ENCODE results near the gene JAK2. TPM values are rescaled to one million over a fixed set of nuclear protein-coding genes. Genes with fewer than 3 reads are reported as not detected.
"Not testable (repeated sequence)": the region's sequence is repeated elsewhere in the genome, so short reads cannot be mapped to it uniquely, and the experiment has no call there.

Gene JAK2
- total and polyA plus RNA-seq, 10 of the 15 experiments (the other 5 are each of a cell fraction or from before 2014, with no cell fraction given): 4.1 to 22.9 (median 13.7) TPM

DNA sequence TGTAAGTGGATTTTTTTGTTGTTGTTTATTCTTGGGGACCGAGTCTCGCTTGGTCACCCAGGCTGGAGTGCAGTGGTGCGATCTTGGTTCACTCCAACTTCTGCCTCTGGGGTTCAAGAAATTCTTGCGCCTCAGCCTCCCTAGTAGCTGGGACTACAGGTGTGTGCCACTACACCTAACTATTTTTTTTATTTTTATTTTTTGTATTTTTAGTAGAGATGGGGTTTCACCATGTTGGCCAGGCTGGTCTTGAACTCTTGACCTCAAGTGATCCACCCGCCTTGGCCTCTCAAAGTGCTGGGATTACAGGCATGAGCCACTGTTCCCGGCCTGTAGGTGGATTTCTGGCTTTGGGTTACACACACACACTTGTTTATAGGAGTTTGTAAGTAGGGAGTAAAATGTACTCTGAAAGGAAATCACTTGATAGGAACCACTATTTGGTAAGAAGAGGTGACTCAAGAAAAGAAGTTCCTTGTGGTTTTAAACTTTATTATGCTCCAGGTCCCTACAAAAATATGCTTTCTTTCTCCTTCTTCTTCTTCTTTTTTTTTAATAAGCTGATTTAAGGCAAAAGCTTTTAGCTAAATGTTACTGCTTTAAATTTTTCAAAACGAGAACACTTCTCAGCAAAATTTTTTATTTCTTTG, 42.9 kb upstream of the JAK2 start:
- FAIRE-seq; intact Hi-C loops (cut with micrococcal nuclease; ENCODE audit: unreplicated experiment); H3K27me3 ChIP-seq (replicated peaks in 1 of 2; ENCODE audit: control insufficient read depth in 2 of 2, insufficient read depth in 2 of 2, low read length in 1 of 2); H2AFZ ChIP-seq (ENCODE audit: control insufficient read depth, low read depth, low read length); H3K36me3 ChIP-seq (ENCODE audit: control insufficient read depth in 2 of 2, insufficient read depth in 2 of 2, low read length in 1 of 2); in situ Hi-C loops (cut with MboI); BruUV-seq (replicated peaks); H3K79me2 ChIP-seq (ENCODE audit: control insufficient read depth, insufficient read depth, low read length); H3K9ac ChIP-seq (ENCODE audit: control insufficient read depth, insufficient read depth, low read length); H3K4me3 ChIP-seq; H4K20me1 ChIP-seq (ENCODE audit: control insufficient read depth, insufficient read depth); DNase-seq (ENCODE audit: low read depth, low spot score); H3K27ac ChIP-seq (ENCODE audit: control insufficient read depth, insufficient read depth); ATAC-seq; H3K9me3 ChIP-seq (replicated peaks; ENCODE audit: control insufficient read depth, insufficient read depth, low read length); H3K4me2 ChIP-seq (ENCODE audit: control insufficient read depth, insufficient read depth): not testable (repeated sequence)
- peaks cover 48% of the 10 kb centered on the region for H3K4me1 ChIP-seq (ENCODE audit: control insufficient read depth, insufficient read depth, low read length)
- ChIA-PET POLR2A (interaction anchor here (1.0 to 1.4 kb wide), 4 partner anchors 23 to 148 kb away, joined by 3 to 8 read pairs (median 4); partner anchors contain the start of gene JAK2), SMC1A (ENCODE audit: uncharacterized antibody, unreplicated experiment) (interaction anchor here (0.6 to 5.9 kb wide), 11 partner anchors 15 to 59 kb away, joined by 3 to 36 read pairs (median 5); partner anchors contain the start of gene JAK2), CTCF (interaction anchor here (0.9 to 3.3 kb wide), 6 partner anchors 18 to 183 kb away, joined by 3 to 11 read pairs (median 8); no protein-coding TSS in a partner anchor), RAD21 (ENCODE audit: unreplicated experiment) (interaction anchor here (0.8 to 2.6 kb wide), 7 partner anchors 17 to 659 kb away, joined by 3 to 12 read pairs (median 4); partner anchors contain the start of gene JAK2)
- peak; percentile 29; the same call in 1 of the 2 replicates for TF ChIP-seq RUNX3 (IDR thresholded peaks at IDR 0.05; ENCODE audit: low read length)
- TF ChIP-seq, protein P1, sequence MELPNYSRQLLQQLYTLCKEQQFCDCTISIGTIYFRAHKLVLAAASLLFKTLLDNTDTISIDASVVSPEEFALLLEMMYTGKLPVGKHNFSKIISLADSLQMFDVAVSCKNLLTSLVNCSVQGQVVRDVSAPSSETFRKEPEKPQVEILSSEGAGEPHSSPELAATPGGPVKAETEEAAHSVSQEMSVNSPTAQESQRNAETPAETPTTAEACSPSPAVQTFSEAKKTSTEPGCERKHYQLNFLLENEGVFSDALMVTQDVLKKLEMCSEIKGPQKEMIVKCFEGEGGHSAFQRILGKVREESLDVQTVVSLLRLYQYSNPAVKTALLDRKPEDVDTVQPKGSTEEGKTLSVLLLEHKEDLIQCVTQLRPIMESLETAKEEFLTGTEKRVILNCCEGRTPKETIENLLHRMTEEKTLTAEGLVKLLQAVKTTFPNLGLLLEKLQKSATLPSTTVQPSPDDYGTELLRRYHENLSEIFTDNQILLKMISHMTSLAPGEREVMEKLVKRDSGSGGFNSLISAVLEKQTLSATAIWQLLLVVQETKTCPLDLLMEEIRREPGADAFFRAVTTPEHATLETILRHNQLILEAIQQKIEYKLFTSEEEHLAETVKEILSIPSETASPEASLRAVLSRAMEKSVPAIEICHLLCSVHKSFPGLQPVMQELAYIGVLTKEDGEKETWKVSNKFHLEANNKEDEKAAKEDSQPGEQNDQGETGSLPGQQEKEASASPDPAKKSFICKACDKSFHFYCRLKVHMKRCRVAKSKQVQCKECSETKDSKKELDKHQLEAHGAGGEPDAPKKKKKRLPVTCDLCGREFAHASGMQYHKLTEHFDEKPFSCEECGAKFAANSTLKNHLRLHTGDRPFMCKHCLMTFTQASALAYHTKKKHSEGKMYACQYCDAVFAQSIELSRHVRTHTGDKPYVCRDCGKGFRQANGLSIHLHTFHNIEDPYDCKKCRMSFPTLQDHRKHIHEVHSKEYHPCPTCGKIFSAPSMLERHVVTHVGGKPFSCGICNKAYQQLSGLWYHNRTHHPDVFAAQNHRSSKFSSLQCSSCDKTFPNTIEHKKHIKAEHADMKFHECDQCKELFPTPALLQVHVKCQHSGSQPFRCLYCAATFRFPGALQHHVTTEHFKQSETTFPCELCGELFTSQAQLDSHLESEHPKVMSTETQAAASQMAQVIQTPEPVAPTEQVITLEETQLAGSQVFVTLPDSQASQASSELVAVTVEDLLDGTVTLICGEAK (IDR thresholded peaks at IDR 0.05; ENCODE audit: borderline replicate concordance): peak; percentile 59; the same call in 1 of the 2 replicates
- 86% methylated on average over 7 of the region's 7 CpGs for WGBS (ENCODE audit: insufficient coverage, insufficient replicate concordance, low lambda C conversion rate, missing lambda C conversion rate)
